ENCODE results near the gene SLIT3.

Gene SLIT3

GRCh38 chr5:169174923-169175322, 126.0 kb downstream of the SLIT3 start:
- no peak for DNase-seq (ENCODE audit: low spot score)

- DNase-seq (ENCODE audit: low spot score): no peak
These were observed 127.6 kb downstream of the SLIT3 start for GRCh38 chr5:169173372-169173771.

- no peak for DNase-seq (ENCODE audit: low spot score)
These were observed 129.4 kb downstream of the SLIT3 start for GRCh38 chr5:169171515-169171914.

- no peak for DNase-seq (ENCODE audit: low spot score)
These were observed 131.2 kb downstream of the SLIT3 start for GRCh38 chr5:169169783-169170182.

GRCh38 chr5:169168280-169168679, 132.7 kb downstream of the SLIT3 start:
- no peak for DNase-seq (ENCODE audit: low spot score)

GRCh38 chr5:169166078-169166477, 134.9 kb downstream of the SLIT3 start:
- no peak for DNase-seq (ENCODE audit: low spot score)

GRCh38 chr5:169165052-169165451, 135.9 kb downstream of the SLIT3 start:
- DNase-seq (ENCODE audit: low spot score): no peak

- no peak for DNase-seq (ENCODE audit: low spot score)
These were observed 136.4 kb downstream of the SLIT3 start for GRCh38 chr5:169164481-169164925.

GRCh38 chr5:169162407-169162806, 138.5 kb downstream of the SLIT3 start:
- no peak for DNase-seq (ENCODE audit: low spot score)

- no peak for DNase-seq (ENCODE audit: low spot score)
These were observed 139.8 kb downstream of the SLIT3 start for GRCh38 chr5:169161022-169161680.

- no peak for DNase-seq (ENCODE audit: low spot score)
These were observed 140.5 kb downstream of the SLIT3 start for GRCh38 chr5:169160405-169160901.

- no peak for DNase-seq (ENCODE audit: low spot score)
These were observed 142.2 kb downstream of the SLIT3 start for GRCh38 chr5:169158764-169159163.

- DNase-seq (ENCODE audit: low spot score): no peak
These were observed 143.9 kb downstream of the SLIT3 start for GRCh38 chr5:169157064-169157463.

- no peak for DNase-seq (ENCODE audit: low spot score)
These were observed 146.3 kb downstream of the SLIT3 start for GRCh38 chr5:169154679-169155078.

- no peak for DNase-seq (ENCODE audit: low spot score)
These were observed 147.5 kb downstream of the SLIT3 start for GRCh38 chr5:169153405-169153804.

GRCh38 chr5:169152946-169153345, 148.0 kb downstream of the SLIT3 start:
- DNase-seq (ENCODE audit: low spot score): no peak

- DNase-seq (ENCODE audit: low spot score): no peak
These were observed 148.5 kb downstream of the SLIT3 start for GRCh38 chr5:169152453-169152852.

- no peak for DNase-seq (ENCODE audit: low spot score)
These were observed 149.7 kb downstream of the SLIT3 start for GRCh38 chr5:169151051-169151805.

- no peak for DNase-seq (ENCODE audit: low spot score)
These were observed 150.8 kb downstream of the SLIT3 start for GRCh38 chr5:169150108-169150507.

- DNase-seq (ENCODE audit: low spot score): no peak
These were observed 151.6 kb downstream of the SLIT3 start for GRCh38 chr5:169149317-169149716.

GRCh38 chr5:169148138-169148740, 152.7 kb downstream of the SLIT3 start:
- no peak for DNase-seq (ENCODE audit: low spot score)

- no peak for DNase-seq (ENCODE audit: low spot score)
These were observed 153.4 kb downstream of the SLIT3 start for GRCh38 chr5:169147534-169147933.

- DNase-seq (ENCODE audit: low spot score): no peak
These were observed 154.8 kb downstream of the SLIT3 start for GRCh38 chr5:169146158-169146557.
